ENCODE measurements around the gene NEK6. TPM values are rescaled to one million over a fixed set of nuclear protein-coding genes. Genes with fewer than 3 reads are reported as not detected.
A peak's percentile ranks its signal among the peaks of the same experiment; 100 is the strongest.

NEK6 gene
- total RNA-seq, 1 donor from 2014 or later: 125 TPM

DNA sequence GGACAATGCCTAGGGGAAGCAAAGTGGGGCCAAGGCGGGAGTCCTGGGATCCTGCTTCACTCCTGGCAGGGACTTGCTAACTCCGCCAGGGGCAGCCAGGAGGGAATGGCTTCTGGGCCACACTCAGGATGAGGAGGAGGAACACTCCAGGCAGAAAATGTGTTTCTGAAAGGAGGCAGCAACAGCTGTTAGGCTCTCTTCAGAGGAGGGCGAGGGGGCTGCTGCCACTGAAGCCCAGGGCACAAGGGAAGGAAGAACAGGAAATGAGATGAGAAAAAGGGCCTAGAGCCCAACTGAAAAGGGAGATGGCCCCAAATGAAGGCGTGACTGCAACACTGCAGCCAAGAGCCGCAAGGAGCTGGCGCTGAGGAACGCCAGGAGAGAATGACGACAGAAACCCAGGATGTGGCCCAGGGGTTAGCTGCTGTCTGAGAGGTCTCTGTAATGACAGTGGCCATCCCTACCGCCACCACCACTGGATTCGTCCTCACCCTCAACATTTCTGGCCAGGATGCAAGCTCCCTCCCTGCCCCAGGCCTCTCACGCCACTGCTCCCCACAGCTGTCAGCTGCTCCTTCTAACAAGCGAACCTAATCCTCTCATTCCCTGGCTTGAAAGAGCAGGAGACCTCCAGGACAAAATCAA is 141.7 kb downstream of the NEK6 start:
- H3K36me3 ChIP-seq: peaks cover 74% of the 10 kb centered on the region
- intact Hi-C loops (cut with DNase I): no loop called here
- H3K9me3 ChIP-seq: no peaks in the 10 kb centered on the region
- ATAC-seq: peak; percentile 29 to 38
- TF ChIP-seq, protein P1, sequence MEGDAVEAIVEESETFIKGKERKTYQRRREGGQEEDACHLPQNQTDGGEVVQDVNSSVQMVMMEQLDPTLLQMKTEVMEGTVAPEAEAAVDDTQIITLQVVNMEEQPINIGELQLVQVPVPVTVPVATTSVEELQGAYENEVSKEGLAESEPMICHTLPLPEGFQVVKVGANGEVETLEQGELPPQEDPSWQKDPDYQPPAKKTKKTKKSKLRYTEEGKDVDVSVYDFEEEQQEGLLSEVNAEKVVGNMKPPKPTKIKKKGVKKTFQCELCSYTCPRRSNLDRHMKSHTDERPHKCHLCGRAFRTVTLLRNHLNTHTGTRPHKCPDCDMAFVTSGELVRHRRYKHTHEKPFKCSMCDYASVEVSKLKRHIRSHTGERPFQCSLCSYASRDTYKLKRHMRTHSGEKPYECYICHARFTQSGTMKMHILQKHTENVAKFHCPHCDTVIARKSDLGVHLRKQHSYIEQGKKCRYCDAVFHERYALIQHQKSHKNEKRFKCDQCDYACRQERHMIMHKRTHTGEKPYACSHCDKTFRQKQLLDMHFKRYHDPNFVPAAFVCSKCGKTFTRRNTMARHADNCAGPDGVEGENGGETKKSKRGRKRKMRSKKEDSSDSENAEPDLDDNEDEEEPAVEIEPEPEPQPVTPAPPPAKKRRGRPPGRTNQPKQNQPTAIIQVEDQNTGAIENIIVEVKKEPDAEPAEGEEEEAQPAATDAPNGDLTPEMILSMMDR (IDR thresholded peaks at IDR 0.05): no peak
- peaks cover 5% of the 10 kb centered on the region for H3K4me1 ChIP-seq
- no peak overlapping the region for H3K4me3 ChIP-seq
- H3K27ac ChIP-seq: peak overlapping the region; percentile 48
- DNase-seq: no peak
- no peaks in the 10 kb centered on the region for H3K27me3 ChIP-seq (ENCODE audit: low read depth)

DNA sequence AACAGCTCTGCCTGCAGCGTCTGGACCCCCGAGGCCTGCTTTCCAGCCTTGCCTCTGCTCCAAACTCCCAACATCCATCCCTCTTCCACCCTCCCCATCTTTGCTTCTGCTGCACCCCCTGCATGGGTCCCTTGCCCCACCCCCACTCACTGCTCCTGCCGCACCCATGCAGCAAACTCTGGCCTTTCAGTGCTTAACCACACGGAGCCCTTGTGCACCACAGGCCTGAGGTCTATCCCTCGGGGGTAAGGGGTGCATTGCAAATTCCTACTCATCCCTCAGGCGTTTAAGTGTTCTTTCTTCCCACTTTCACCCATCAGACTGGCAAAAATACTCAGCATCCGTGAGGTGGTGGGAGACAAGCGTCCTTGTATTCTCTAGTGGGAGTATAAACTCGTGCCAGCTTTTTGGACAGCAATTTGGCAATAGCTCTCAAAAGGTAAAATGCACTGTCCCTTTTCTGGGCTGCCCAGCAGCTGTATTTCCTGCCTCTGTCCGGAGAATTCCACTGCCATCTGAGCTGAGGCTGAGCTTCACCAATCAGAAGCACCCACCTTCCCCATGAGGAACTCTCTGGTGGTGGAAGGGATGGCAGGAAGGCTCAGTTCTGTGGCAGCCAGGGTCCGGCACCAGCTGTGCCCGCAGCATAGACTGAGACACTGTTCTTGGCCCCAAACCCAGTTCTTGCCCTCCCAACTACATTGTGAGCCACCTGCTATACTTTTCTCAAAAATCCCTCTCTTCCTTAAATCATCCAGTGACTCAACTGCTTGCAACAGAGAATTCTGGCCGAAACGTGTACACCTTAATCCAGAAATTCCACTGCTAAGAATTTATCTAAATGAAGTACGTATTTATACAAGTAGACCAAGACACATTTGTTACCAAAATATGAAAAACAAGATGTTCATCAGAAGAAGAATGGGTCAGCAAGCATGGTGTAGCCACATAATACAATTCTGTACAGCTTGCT is 142.5 kb downstream of the NEK6 start:
- ATAC-seq: no peak
- TF ChIP-seq, protein P1 (IDR thresholded peaks at IDR 0.05): no peak
- Histone ChIP-seq H3K27me3 (ENCODE audit: low read depth) (no peaks in the 10 kb centered on the region), H3K4me1 (peaks cover 5% of the 10 kb centered on the region), H3K27ac (no peak overlapping the region), H3K36me3 (peaks cover 76% of the 10 kb centered on the region), H3K9me3 (no peaks in the 10 kb centered on the region), H3K4me3 (no peak overlapping the region)
- intact Hi-C loops (cut with DNase I): no loop called here
- DNase-seq: no peak

Other genes starting within 250 kb of the NEK6 start
- not detected for gene LHX2, start 246.2 kb upstream of the NEK6 start, total RNA-seq
- gene PSMB7, start 157.5 kb downstream of the NEK6 start, total RNA-seq: 73.2 TPM
- gene ADGRD2, start 192.5 kb downstream of the NEK6 start, total RNA-seq: not detected
- not detected for gene NR5A1, start 249.4 kb downstream of the NEK6 start, total RNA-seq

Measured in lower lobe of right lung (tissue), 2 donors.